ENCODE data around the gene PALMD. TPM values are rescaled to one million over a fixed set of nuclear protein-coding genes. Genes with fewer than 3 reads are reported as not detected.

Gene PALMD
- polyA plus RNA-seq, 1 of the 3 experiments (the other 2 are of a cell fraction), result 1.8 TPM

DNA sequence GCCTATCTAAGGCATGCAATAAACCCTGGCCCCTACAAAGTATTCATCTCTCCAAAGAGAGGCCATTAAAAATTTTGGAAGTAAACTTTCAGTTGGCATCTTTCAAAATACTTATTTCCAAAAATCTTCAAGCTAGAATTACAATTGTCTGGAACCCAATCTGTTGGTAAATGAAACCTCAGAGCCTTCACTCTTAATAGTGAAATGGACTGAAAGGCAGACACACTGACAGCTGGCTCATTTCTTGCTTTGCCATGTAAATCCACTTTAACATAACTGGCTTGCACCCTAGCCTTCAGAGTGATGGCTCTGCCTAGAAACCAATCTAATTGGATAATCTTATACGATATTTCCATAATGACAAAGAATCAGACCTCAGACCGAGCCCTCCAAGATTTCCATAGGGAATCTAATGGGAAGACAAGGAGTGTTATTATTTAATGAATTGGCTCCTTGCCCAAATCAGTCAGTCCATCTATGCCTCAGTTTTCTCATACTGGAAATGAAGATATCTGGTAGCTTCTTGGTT lies 9.2 kb upstream of the PALMD start:
- H2AFZ ChIP-seq (ENCODE audit: low read depth), result no peak overlapping the region
- no peaks in the 10 kb centered on the region for H3K27me3 ChIP-seq (ENCODE audit: insufficient read depth)
- CTCF ChIA-PET, result interaction anchor here (0.6 kb wide), 1 partner anchor 532 kb away, joined by 3 read pairs; no protein-coding TSS in a partner anchor
- H3K9me2 ChIP-seq, result no peaks in the 10 kb centered on the region
- WGBS (ENCODE audit: low lambda C conversion rate), result 86% methylated on average over 2 of the region's 2 CpGs
- H3F3A ChIP-seq (replicated peaks; ENCODE audit: insufficient read depth), result no peaks in the 10 kb centered on the region
- no peak overlapping the region for H3K4me3 ChIP-seq (ENCODE audit: low read depth in 2 of 2, low read length in 1 of 2)
- POLR2A ChIA-PET, result no interaction called here
- no peak overlapping the region for H3K9ac ChIP-seq
- H3K27ac ChIP-seq (ENCODE audit: low read depth in 2 of 2, low read length in 1 of 2), result no peak overlapping the region
- no peaks in the 10 kb centered on the region for H4K20me1 ChIP-seq (ENCODE audit: insufficient read depth)
- H3K79me2 ChIP-seq (ENCODE audit: insufficient read depth), result no peaks in the 10 kb centered on the region
- no peaks in the 10 kb centered on the region for H3K36me3 ChIP-seq (replicated peaks in 1 of 2; ENCODE audit: control insufficient read depth in 1 of 2, insufficient read depth in 2 of 2, low read length in 1 of 2)
- TF ChIP-seq MEF2A (IDR thresholded peaks at IDR 0.05; ENCODE audit: borderline replicate concordance, low read depth) (no peak), YY1 (IDR thresholded peaks at IDR 0.05; ENCODE audit: low read depth) (no peak), FOXM1 (IDR thresholded peaks at IDR 0.05; ENCODE audit: low read depth) (no peak), TAF1 (IDR thresholded peaks at IDR 0.05; ENCODE audit: borderline replicate concordance, low read depth, low read length) (no peak), CHD2 (IDR thresholded peaks at IDR 0.05; ENCODE audit: low read length, partially characterized antibody) (no peak), SMC3 (IDR thresholded peaks at IDR 0.05; ENCODE audit: low read depth, low read length) (no peak), ELF1 (IDR thresholded peaks at IDR 0.05) (no peak), EZH2phosphoT487 (IDR thresholded peaks at IDR 0.05; ENCODE audit: borderline replicate concordance, low read depth) (no peak), RXRA (IDR thresholded peaks at IDR 0.05; ENCODE audit: borderline replicate concordance, low read depth) (no peak), FOXJ3 (CRISPR knock-in tag; IDR thresholded peaks at IDR 0.05) (no peak), TEAD4 (IDR thresholded peaks at IDR 0.05; ENCODE audit: borderline replicate concordance, insufficient read depth) (no peak)
- TF ChIP-seq, protein P1, sequence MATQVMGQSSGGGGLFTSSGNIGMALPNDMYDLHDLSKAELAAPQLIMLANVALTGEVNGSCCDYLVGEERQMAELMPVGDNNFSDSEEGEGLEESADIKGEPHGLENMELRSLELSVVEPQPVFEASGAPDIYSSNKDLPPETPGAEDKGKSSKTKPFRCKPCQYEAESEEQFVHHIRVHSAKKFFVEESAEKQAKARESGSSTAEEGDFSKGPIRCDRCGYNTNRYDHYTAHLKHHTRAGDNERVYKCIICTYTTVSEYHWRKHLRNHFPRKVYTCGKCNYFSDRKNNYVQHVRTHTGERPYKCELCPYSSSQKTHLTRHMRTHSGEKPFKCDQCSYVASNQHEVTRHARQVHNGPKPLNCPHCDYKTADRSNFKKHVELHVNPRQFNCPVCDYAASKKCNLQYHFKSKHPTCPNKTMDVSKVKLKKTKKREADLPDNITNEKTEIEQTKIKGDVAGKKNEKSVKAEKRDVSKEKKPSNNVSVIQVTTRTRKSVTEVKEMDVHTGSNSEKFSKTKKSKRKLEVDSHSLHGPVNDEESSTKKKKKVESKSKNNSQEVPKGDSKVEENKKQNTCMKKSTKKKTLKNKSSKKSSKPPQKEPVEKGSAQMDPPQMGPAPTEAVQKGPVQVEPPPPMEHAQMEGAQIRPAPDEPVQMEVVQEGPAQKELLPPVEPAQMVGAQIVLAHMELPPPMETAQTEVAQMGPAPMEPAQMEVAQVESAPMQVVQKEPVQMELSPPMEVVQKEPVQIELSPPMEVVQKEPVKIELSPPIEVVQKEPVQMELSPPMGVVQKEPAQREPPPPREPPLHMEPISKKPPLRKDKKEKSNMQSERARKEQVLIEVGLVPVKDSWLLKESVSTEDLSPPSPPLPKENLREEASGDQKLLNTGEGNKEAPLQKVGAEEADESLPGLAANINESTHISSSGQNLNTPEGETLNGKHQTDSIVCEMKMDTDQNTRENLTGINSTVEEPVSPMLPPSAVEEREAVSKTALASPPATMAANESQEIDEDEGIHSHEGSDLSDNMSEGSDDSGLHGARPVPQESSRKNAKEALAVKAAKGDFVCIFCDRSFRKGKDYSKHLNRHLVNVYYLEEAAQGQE (IDR thresholded peaks at IDR 0.05; ENCODE audit: low read depth, low read length), result no peak
- H3K9me3 ChIP-seq, result no peaks in the 10 kb centered on the region
- no peak for DNase-seq
- no peak overlapping the region for H3K4me2 ChIP-seq
- no peaks in the 10 kb centered on the region for H3K4me1 ChIP-seq (ENCODE audit: control insufficient read depth in 1 of 2, insufficient read depth in 2 of 2, low read depth in 1 of 2, low read length in 1 of 2)

DNA sequence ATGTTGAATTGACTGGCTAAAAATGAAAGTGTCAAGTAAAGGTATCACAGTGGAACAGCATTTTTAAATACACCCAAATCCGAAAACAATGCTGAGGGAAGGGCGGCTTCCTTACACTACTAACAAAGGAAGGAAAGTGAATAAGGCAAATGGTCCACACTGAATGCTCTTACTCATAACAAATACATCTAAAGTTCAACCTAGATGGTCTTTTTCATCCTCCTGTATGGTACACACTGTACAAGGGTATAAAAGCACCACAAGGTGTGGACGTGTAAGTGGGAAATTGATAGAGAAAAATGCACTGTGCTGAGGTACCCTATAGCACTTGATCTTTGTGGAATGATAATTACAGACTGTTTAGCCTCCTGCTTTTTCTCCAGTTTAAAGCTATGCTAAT lies 7.1 kb upstream of the PALMD start:
- no peaks in the 10 kb centered on the region for H3K79me2 ChIP-seq (ENCODE audit: insufficient read depth)
- H3K27ac ChIP-seq (ENCODE audit: low read depth in 2 of 2, low read length in 1 of 2), result no peak overlapping the region
- H2AFZ ChIP-seq (ENCODE audit: low read depth), result no peak overlapping the region; the same call in 1 of the 2 replicates
- CTCF ChIA-PET, result interaction anchor here (0.9 to 1.0 kb wide), 2 partner anchors 9 to 47 kb away, joined by 3 read pairs; no protein-coding TSS in a partner anchor
- no peak overlapping the region for H3K9ac ChIP-seq
- TF ChIP-seq POLR2AphosphoS5 (IDR thresholded peaks at IDR 0.05; ENCODE audit: low read depth, low read length) (no peak), FOXJ3 (CRISPR knock-in tag; IDR thresholded peaks at IDR 0.05) (no peak), ELF1 (IDR thresholded peaks at IDR 0.05) (no peak), TAF1 (IDR thresholded peaks at IDR 0.05; ENCODE audit: borderline replicate concordance, low read depth, low read length) (no peak), GATA2 (CRISPR knock-in tag; IDR thresholded peaks at IDR 0.05) (no peak), TEAD4 (IDR thresholded peaks at IDR 0.05; ENCODE audit: borderline replicate concordance, insufficient read depth) (no peak), RFX5 (IDR thresholded peaks at IDR 0.05; ENCODE audit: low read length) (no peak), SMC3 (IDR thresholded peaks at IDR 0.05; ENCODE audit: low read depth, low read length) (no peak)
- TF ChIP-seq, protein P2, sequence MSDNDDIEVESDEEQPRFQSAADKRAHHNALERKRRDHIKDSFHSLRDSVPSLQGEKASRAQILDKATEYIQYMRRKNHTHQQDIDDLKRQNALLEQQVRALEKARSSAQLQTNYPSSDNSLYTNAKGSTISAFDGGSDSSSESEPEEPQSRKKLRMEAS (IDR thresholded peaks at IDR 0.05; ENCODE audit: low read depth), result no peak
- TF ChIP-seq, protein P3, sequence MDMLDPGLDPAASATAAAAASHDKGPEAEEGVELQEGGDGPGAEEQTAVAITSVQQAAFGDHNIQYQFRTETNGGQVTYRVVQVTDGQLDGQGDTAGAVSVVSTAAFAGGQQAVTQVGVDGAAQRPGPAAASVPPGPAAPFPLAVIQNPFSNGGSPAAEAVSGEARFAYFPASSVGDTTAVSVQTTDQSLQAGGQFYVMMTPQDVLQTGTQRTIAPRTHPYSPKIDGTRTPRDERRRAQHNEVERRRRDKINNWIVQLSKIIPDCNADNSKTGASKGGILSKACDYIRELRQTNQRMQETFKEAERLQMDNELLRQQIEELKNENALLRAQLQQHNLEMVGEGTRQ (IDR thresholded peaks at IDR 0.05; ENCODE audit: borderline replicate concordance, low read depth, low read length), result no peak
- H3K9me3 ChIP-seq, result no peaks in the 10 kb centered on the region
- POLR2A ChIA-PET, result no interaction called here
- 88% methylated on average over 3 of the region's 3 CpGs for WGBS (ENCODE audit: low lambda C conversion rate)
- DNase-seq, result no peak
- H3K36me3 ChIP-seq (replicated peaks in 1 of 2; ENCODE audit: control insufficient read depth in 1 of 2, insufficient read depth in 2 of 2, low read length in 1 of 2), result no peaks in the 10 kb centered on the region
- no peak overlapping the region for H3K4me3 ChIP-seq (ENCODE audit: low read depth in 2 of 2, low read length in 1 of 2)
- H3K9me2 ChIP-seq, result no peaks in the 10 kb centered on the region
- H3K4me2 ChIP-seq, result no peak overlapping the region
- H4K20me1 ChIP-seq (ENCODE audit: insufficient read depth), result no peaks in the 10 kb centered on the region
- no peaks in the 10 kb centered on the region for H3K4me1 ChIP-seq (ENCODE audit: control insufficient read depth in 1 of 2, insufficient read depth in 2 of 2, low read depth in 1 of 2, low read length in 1 of 2)
- no peaks in the 10 kb centered on the region for H3F3A ChIP-seq (replicated peaks; ENCODE audit: insufficient read depth)
- no peaks in the 10 kb centered on the region for H3K27me3 ChIP-seq (ENCODE audit: insufficient read depth)
